HUES48 (cell line): Measurements from ENCODE around the gene NAT16.

Experiments used
- H3K27ac ChIP-seq: one replicate; pipeline ENCODE4 v1.7.0; 2013; ENCODE audit warnings: low read depth, low read length, inconsistent platforms
- H3K27me3 ChIP-seq: 2 replicates; pipeline ENCODE4 v1.6.1; 2013; ENCODE audit warnings: mild to moderate bottlenecking, low read length; ENCODE audit not compliant: control insufficient read depth, insufficient read depth
- H3K36me3 ChIP-seq: 2 replicates; pipeline ENCODE4 v1.6.1; 2013; ENCODE audit warnings: low read length; ENCODE audit not compliant: control insufficient read depth, insufficient read depth
- H3K4me1 ChIP-seq: 2 replicates; pipeline ENCODE4 v1.6.1; 2013; ENCODE audit warnings: mild to moderate bottlenecking, low read length; ENCODE audit not compliant: control insufficient read depth, insufficient read depth
- H3K4me3 ChIP-seq: 2 replicates; pipeline ENCODE4 v1.5.1; 2013; ENCODE audit warnings: mild to moderate bottlenecking, low read depth, low read length
- H3K9ac ChIP-seq: 2 replicates; pipeline ENCODE4 v1.6.1; 2013; ENCODE audit warnings: mild to moderate bottlenecking, low read depth, low read length, moderate library complexity
- H3K9me3 ChIP-seq: 2 replicates; pipeline ENCODE4 v1.6.1; 2013; ENCODE audit warnings: low read length; ENCODE audit not compliant: control insufficient read depth, insufficient read depth

NAT16 gene

GRCh38 chr7:101180130-101180755 is at the start of gene NAT16:
TSS of gene NAT16 (minus strand) at chr7:101180293. CDS start at chr7:101174807, 5,486 bp downstream.
- Histone ChIP-seq H3K9me3 (no peaks in the 10 kb centered on the region), H3K27ac (no peak within 1 kb of the TSS), H3K36me3 (no peaks in the 10 kb centered on the region), H3K4me1 (0 out of 2 replicates have a peak, but pooled peaks cover 5% of the 10 kb centered on the region), H3K27me3 (peaks cover 61% of the 10 kb centered on the region), H3K9ac (no peak within 1 kb of the TSS), H3K4me3 (peak within 1 kb of the TSS; percentile 58)

- H3K4me1 ChIP-seq = 0 out of 2 replicates have a peak, but pooled peaks cover under 1% of the 10 kb centered on the region
- no peak overlapping the region for H3K27ac ChIP-seq
- no peak overlapping the region for H3K9ac ChIP-seq
- H3K27me3 ChIP-seq = no peaks in the 10 kb centered on the region
- H3K9me3 ChIP-seq = no peaks in the 10 kb centered on the region
- no peak overlapping the region for H3K4me3 ChIP-seq
- H3K36me3 ChIP-seq = peaks cover 20% of the 10 kb centered on the region
Observed at GRCh38 chr7:101226721-101227120, 46.6 kb upstream of the NAT16 start.

- no peak overlapping the region for H3K9ac ChIP-seq
- no peaks in the 10 kb centered on the region for H3K9me3 ChIP-seq
- H3K4me1 ChIP-seq = no peaks in the 10 kb centered on the region
- peaks cover 23% of the 10 kb centered on the region for H3K36me3 ChIP-seq
- H3K27me3 ChIP-seq = no peaks in the 10 kb centered on the region
- no peak overlapping the region for H3K4me3 ChIP-seq
- H3K27ac ChIP-seq = no peak overlapping the region
Observed at GRCh38 chr7:101225650-101226049, 45.6 kb upstream of the NAT16 start.

GRCh38 chr7:101223528-101223927 is 43.4 kb upstream of the NAT16 start:
- Histone ChIP-seq H3K4me1 (0 out of 2 replicates have a peak, but pooled peaks cover 3% of the 10 kb centered on the region), H3K9me3 (no peaks in the 10 kb centered on the region), H3K4me3 (no peak overlapping the region), H3K36me3 (peaks cover 23% of the 10 kb centered on the region), H3K9ac (no peak overlapping the region), H3K27me3 (no peaks in the 10 kb centered on the region), H3K27ac (no peak overlapping the region)

- 0 out of 2 replicates have a peak, but pooled peaks cover 3% of the 10 kb centered on the region for H3K4me1 ChIP-seq
- H3K4me3 ChIP-seq = no peak overlapping the region
- H3K27me3 ChIP-seq = no peaks in the 10 kb centered on the region
- H3K9me3 ChIP-seq = no peaks in the 10 kb centered on the region
- peaks cover 21% of the 10 kb centered on the region for H3K36me3 ChIP-seq
- H3K27ac ChIP-seq = no peak overlapping the region
- H3K9ac ChIP-seq = no peak overlapping the region
Observed at GRCh38 chr7:101222275-101222830, 42.3 kb upstream of the NAT16 start.

GRCh38 chr7:101220295-101220694 is 40.2 kb upstream of the NAT16 start:
- Histone ChIP-seq H3K27me3 (no peaks in the 10 kb centered on the region), H3K4me1 (peaks cover 9% of the 10 kb centered on the region; the same call in 1 of the 2 replicates), H3K36me3 (peaks cover 21% of the 10 kb centered on the region), H3K27ac (no peak overlapping the region), H3K9me3 (no peaks in the 10 kb centered on the region), H3K9ac (no peak overlapping the region), H3K4me3 (no peak overlapping the region)

GRCh38 chr7:101218236-101219125 is 38.4 kb upstream of the NAT16 start:
- Histone ChIP-seq H3K27me3 (no peaks in the 10 kb centered on the region), H3K36me3 (peaks cover 13% of the 10 kb centered on the region), H3K27ac (peak overlapping the region; percentile 56), H3K9ac (peak overlapping the region; percentile 69), H3K4me3 (peak overlapping the region; percentile 87), H3K9me3 (no peaks in the 10 kb centered on the region), H3K4me1 (peaks cover 9% of the 10 kb centered on the region; the same call in 1 of the 2 replicates)

GRCh38 chr7:101217388-101218235 is 37.5 kb upstream of the NAT16 start, which contains the start of the genes PLOD3 and ZNHIT1:
TSS of gene PLOD3 (minus strand) at chr7:101217581. CDS start at chr7:101217274, 307 bp downstream.
TSS of gene ZNHIT1 (plus strand) at chr7:101218165. CDS start at chr7:101218196, 31 bp downstream.
- Histone ChIP-seq H3K4me1 (peaks cover 9% of the 10 kb centered on the region; the same call in 1 of the 2 replicates), H3K36me3 (peaks cover 16% of the 10 kb centered on the region), H3K27ac (peak within 1 kb of the TSS; percentile 90)

GRCh38 chr7:101216860-101217387 is 36.8 kb upstream of the NAT16 start:
- Histone ChIP-seq H3K27me3 (no peaks in the 10 kb centered on the region), H3K9me3 (no peaks in the 10 kb centered on the region), H3K4me3 (peak overlapping the region; percentile 87), H3K9ac (peak overlapping the region; percentile 44; the same call in 1 of the 2 replicates), H3K4me1 (peaks cover 9% of the 10 kb centered on the region; the same call in 1 of the 2 replicates), H3K36me3 (peaks cover 18% of the 10 kb centered on the region), H3K27ac (peak overlapping the region; percentile 90)

More at GRCh38 chr7:101217388-101218235, 37.5 kb upstream of the NAT16 start, which contains the start of the genes PLOD3 and ZNHIT1:
- H3K27me3 ChIP-seq = no peaks in the 10 kb centered on the region
- H3K9ac ChIP-seq = peak within 1 kb of the TSS; percentile 69
- peak within 1 kb of the TSS; percentile 87 for H3K4me3 ChIP-seq
- no peaks in the 10 kb centered on the region for H3K9me3 ChIP-seq
